ENCODE results near the gene FGF11.

Gene FGF11

GRCh38 chr17:7440834-7441195 lies 1.5 kb downstream of the FGF11 start (continued):
- no peak for TF ChIP-seq ZNF280D (tag by site-specific recombination; IDR thresholded peaks at IDR 0.05)
- TF ChIP-seq, protein P1, sequence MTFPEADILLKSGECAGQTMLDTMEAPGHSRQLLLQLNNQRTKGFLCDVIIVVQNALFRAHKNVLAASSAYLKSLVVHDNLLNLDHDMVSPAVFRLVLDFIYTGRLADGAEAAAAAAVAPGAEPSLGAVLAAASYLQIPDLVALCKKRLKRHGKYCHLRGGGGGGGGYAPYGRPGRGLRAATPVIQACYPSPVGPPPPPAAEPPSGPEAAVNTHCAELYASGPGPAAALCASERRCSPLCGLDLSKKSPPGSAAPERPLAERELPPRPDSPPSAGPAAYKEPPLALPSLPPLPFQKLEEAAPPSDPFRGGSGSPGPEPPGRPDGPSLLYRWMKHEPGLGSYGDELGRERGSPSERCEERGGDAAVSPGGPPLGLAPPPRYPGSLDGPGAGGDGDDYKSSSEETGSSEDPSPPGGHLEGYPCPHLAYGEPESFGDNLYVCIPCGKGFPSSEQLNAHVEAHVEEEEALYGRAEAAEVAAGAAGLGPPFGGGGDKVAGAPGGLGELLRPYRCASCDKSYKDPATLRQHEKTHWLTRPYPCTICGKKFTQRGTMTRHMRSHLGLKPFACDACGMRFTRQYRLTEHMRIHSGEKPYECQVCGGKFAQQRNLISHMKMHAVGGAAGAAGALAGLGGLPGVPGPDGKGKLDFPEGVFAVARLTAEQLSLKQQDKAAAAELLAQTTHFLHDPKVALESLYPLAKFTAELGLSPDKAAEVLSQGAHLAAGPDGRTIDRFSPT (tag by site-specific recombination; IDR thresholded peaks at IDR 0.05): peak; percentile 40; the same call in 1 of the 2 replicates
- no peak for TF ChIP-seq ZNF623 (tag by site-specific recombination; IDR thresholded peaks at IDR 0.05)
- no peak for TF ChIP-seq SP7 (tag by site-specific recombination; IDR thresholded peaks at IDR 0.05)
- no peak for TF ChIP-seq ZNF302 (tag by site-specific recombination; IDR thresholded peaks at IDR 0.05; ENCODE audit: low read depth)
- TF ChIP-seq ZEB2 (tag by site-specific recombination; IDR thresholded peaks at IDR 0.05): peak; percentile 33; the same call in 1 of the 2 replicates
- TF ChIP-seq KLF7 (tag by site-specific recombination; IDR thresholded peaks at IDR 0.05; ENCODE audit: borderline replicate concordance): no peak
- no peak for TF ChIP-seq ZNF292 (tag by site-specific recombination; IDR thresholded peaks at IDR 0.05; ENCODE audit: borderline replicate concordance, low read depth)
- TF ChIP-seq MZF1 (tag by site-specific recombination; IDR thresholded peaks at IDR 0.05; ENCODE audit: borderline replicate concordance): no peak
- no peak for TF ChIP-seq ZNF791 (tag by site-specific recombination; IDR thresholded peaks at IDR 0.05)
- peak; percentile 6; the same call in 1 of the 2 replicates for TF ChIP-seq ZNF600 (tag by site-specific recombination; IDR thresholded peaks at IDR 0.05)
- TF ChIP-seq BCL11A (tag by site-specific recombination; IDR thresholded peaks at IDR 0.05; ENCODE audit: low read depth): no peak
- TF ChIP-seq MEIS1 (CRISPR knock-in tag; IDR thresholded peaks at IDR 0.05; ENCODE audit: borderline replicate concordance): no peak
- TF ChIP-seq, protein P2, sequence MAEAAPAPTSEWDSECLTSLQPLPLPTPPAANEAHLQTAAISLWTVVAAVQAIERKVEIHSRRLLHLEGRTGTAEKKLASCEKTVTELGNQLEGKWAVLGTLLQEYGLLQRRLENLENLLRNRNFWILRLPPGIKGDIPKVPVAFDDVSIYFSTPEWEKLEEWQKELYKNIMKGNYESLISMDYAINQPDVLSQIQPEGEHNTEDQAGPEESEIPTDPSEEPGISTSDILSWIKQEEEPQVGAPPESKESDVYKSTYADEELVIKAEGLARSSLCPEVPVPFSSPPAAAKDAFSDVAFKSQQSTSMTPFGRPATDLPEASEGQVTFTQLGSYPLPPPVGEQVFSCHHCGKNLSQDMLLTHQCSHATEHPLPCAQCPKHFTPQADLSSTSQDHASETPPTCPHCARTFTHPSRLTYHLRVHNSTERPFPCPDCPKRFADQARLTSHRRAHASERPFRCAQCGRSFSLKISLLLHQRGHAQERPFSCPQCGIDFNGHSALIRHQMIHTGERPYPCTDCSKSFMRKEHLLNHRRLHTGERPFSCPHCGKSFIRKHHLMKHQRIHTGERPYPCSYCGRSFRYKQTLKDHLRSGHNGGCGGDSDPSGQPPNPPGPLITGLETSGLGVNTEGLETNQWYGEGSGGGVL (tag by site-specific recombination; IDR thresholded peaks at IDR 0.05): peak; percentile 99
- 0 out of 2 replicates have a peak, but pooled peaks have one; percentile 12 for TF ChIP-seq KLF9 (tag by site-specific recombination; IDR thresholded peaks at IDR 0.05; ENCODE audit: low read depth)
- no peak for TF ChIP-seq ZNF514 (tag by site-specific recombination; IDR thresholded peaks at IDR 0.05)
- no peak for TF ChIP-seq ZSCAN16 (tag by site-specific recombination; IDR thresholded peaks at IDR 0.05)
- TF ChIP-seq ZNF747 (tag by site-specific recombination; IDR thresholded peaks at IDR 0.05): no peak
- no peak for TF ChIP-seq ZNF558 (tag by site-specific recombination; IDR thresholded peaks at IDR 0.05)
- TF ChIP-seq ZNF677 (tag by site-specific recombination; IDR thresholded peaks at IDR 0.05): no peak
- no peak for TF ChIP-seq ZNF239 (tag by site-specific recombination; IDR thresholded peaks at IDR 0.05)
- TF ChIP-seq ZNF704 (tag by site-specific recombination; IDR thresholded peaks at IDR 0.05): no peak
- no peak for TF ChIP-seq ZNF274 (IDR thresholded peaks at IDR 0.05; ENCODE audit: low read length)
- TF ChIP-seq ZNF274 (tag by site-specific recombination; IDR thresholded peaks at IDR 0.05; ENCODE audit: borderline replicate concordance): no peak
- no peak for TF ChIP-seq ZNF529 (tag by site-specific recombination; IDR thresholded peaks at IDR 0.05; ENCODE audit: insufficient replicate concordance)
- TF ChIP-seq ZNF423 (tag by site-specific recombination; IDR thresholded peaks at IDR 0.05): no peak
- TF ChIP-seq ZNF214 (tag by site-specific recombination; IDR thresholded peaks at IDR 0.05; ENCODE audit: borderline replicate concordance): no peak
- TF ChIP-seq EGR2 (tag by site-specific recombination; IDR thresholded peaks at IDR 0.05; ENCODE audit: low read depth): peak; percentile 65
- no peak for TF ChIP-seq ZNF76 (tag by site-specific recombination; IDR thresholded peaks at IDR 0.05; ENCODE audit: borderline replicate concordance, low read depth)
- TF ChIP-seq ZNF324 (tag by site-specific recombination; IDR thresholded peaks at IDR 0.05): no peak; the same call in 1 of the 2 replicates
- peak; percentile 33 for TF ChIP-seq GLIS1 (tag by site-specific recombination; IDR thresholded peaks at IDR 0.05)
- TF ChIP-seq ZNF335 (tag by site-specific recombination; conservative IDR thresholded peaks at IDR 0.05): peak; percentile 69
- TF ChIP-seq ZNF473 (tag by site-specific recombination; IDR thresholded peaks at IDR 0.05): no peak
- TF ChIP-seq ZNF776 (tag by site-specific recombination; IDR thresholded peaks at IDR 0.05; ENCODE audit: borderline replicate concordance): no peak
- TF ChIP-seq ZNF596 (tag by site-specific recombination; IDR thresholded peaks at IDR 0.05): no peak
